HEK293 (cell line): ENCODE results near the gene KCNB1.

Source experiments
- CTCF ChIA-PET: fragments of 350-600 bp; formaldehyde crosslinking; extraction: SDS; loops from one replicate; lab custom pipeline; 2021; ENCODE audit warnings: antibody characterized with exemption; lab: Yijun Ruan, JAX
- POLR2A ChIA-PET: fragments of 300-600 bp; formaldehyde crosslinking; extraction: SDS; loops from one replicate; lab custom pipeline; 2020; ENCODE audit warnings: antibody characterized with exemption, inconsistent platforms; lab: Yijun Ruan, JAX
- H3K27ac ChIP-seq: fragments of 200-500 bp; sonication (Bioruptor generic); 2 replicates; pipeline ENCODE4 v1.5.1; 2014; ENCODE audit warnings: low read depth, low read length, control low read depth, inconsistent platforms; ENCODE audit errors: extremely low read depth
- H3K36me3 ChIP-seq, 2 experiments: fragments of 200-500 bp in 1 of 2; sonication (Bioruptor generic) in 1 of 2; 1 replicate in 1 of 2; 2 replicates in 1 of 2; pipeline ENCODE4 v1.5.1; 2014 to 2017; ENCODE audit warnings: inconsistent platforms in 2 of 2, low read length in 2 of 2; ENCODE audit not compliant: control insufficient read depth in 2 of 2, insufficient read depth in 1 of 2
- H3K4me1 ChIP-seq: fragments of 200-500 bp; sonication (Bioruptor generic); 2 replicates; pipeline ENCODE4 v1.5.1; 2014; ENCODE audit warnings: mild to moderate bottlenecking, low read length, inconsistent platforms; ENCODE audit not compliant: control insufficient read depth, insufficient read depth
- H3K4me3 ChIP-seq: 2 replicates; pipeline ENCODE4 v1.5.1; 2011; ENCODE audit warnings: low read depth, mild to moderate bottlenecking, control low read depth, low read length, moderate library complexity
- H3K9me3 ChIP-seq: fragments of 200-500 bp; sonication (Bioruptor generic); 2 replicates; pipeline ENCODE4 v1.5.1; 2014; ENCODE audit warnings: low read depth, low read length, inconsistent platforms; ENCODE audit not compliant: control insufficient read depth, insufficient read depth
- CTCF ChIP-seq: fragments of 450-650 bp; formaldehyde crosslinking; IDR thresholded peaks from 2 replicates; pipeline ENCODE4 v1.5.1; 2016; ENCODE audit warnings: missing biosample characterization, missing genetic modification characterization
- FEZF1 ChIP-seq: fragments of 450-650 bp; formaldehyde crosslinking; IDR thresholded peaks from 2 replicates; pipeline ENCODE4 v1.5.1; 2016; ENCODE audit warnings: missing biosample characterization, missing genetic modification characterization
- IKZF3 ChIP-seq: fragments of 450-650 bp; IDR thresholded peaks from 2 replicates; pipeline ENCODE4 v1.5.0; 2018; ENCODE audit warnings: missing biosample characterization, mild to moderate bottlenecking, missing genetic modification characterization, moderate library complexity
- PRDM10 ChIP-seq: fragments of 450-650 bp; formaldehyde crosslinking; IDR thresholded peaks from 2 replicates; pipeline ENCODE4 v1.5.1; 2016; ENCODE audit warnings: missing biosample characterization, missing genetic modification characterization
- YY2 ChIP-seq: fragments of 450-650 bp; formaldehyde crosslinking; IDR thresholded peaks from 2 replicates; pipeline ENCODE4 v1.5.1; 2016; ENCODE audit warnings: missing biosample characterization, missing genetic modification characterization
- ZBTB20 ChIP-seq: fragments of 450-650 bp; formaldehyde crosslinking; IDR thresholded peaks from 2 replicates; pipeline ENCODE4 v1.5.1; 2016; ENCODE audit warnings: missing biosample characterization, missing genetic modification characterization
- ZBTB48 ChIP-seq: fragments of 450-650 bp; formaldehyde crosslinking; IDR thresholded peaks from 2 replicates; pipeline ENCODE4 v1.5.1; 2016; ENCODE audit warnings: missing biosample characterization, missing genetic modification characterization
- ZNF2 ChIP-seq: fragments of 450-650 bp; formaldehyde crosslinking; IDR thresholded peaks from 2 replicates; pipeline ENCODE4 v1.5.1; 2016; ENCODE audit warnings: missing biosample characterization, missing genetic modification characterization
- ZNF449 ChIP-seq: fragments of 450-650 bp; formaldehyde crosslinking; IDR thresholded peaks from 2 replicates; pipeline ENCODE4 v1.5.1; 2017; ENCODE audit warnings: missing biosample characterization, mild to moderate bottlenecking, missing genetic modification characterization, moderate library complexity
- ZNF548 ChIP-seq: fragments of 450-650 bp; formaldehyde crosslinking; IDR thresholded peaks from 2 replicates; pipeline ENCODE4 v1.5.1; 2016; ENCODE audit warnings: missing biosample characterization, missing genetic modification characterization
- ZNF600 ChIP-seq: fragments of 450-650 bp; formaldehyde crosslinking; IDR thresholded peaks from 2 replicates; pipeline ENCODE4 v1.5.1; 2016; ENCODE audit warnings: missing biosample characterization, missing genetic modification characterization
- ZNF654 ChIP-seq: fragments of 450-650 bp; formaldehyde crosslinking; IDR thresholded peaks from 2 replicates; pipeline ENCODE4 v1.5.1; 2016; ENCODE audit warnings: low read depth, missing biosample characterization, missing genetic modification characterization
- ZNF660 ChIP-seq: fragments of 450-650 bp; IDR thresholded peaks from 2 replicates; pipeline ENCODE4 v1.5.1; 2018; ENCODE audit warnings: missing biosample characterization, mild to moderate bottlenecking, missing genetic modification characterization
- ZNF776 ChIP-seq: fragments of 450-650 bp; formaldehyde crosslinking; IDR thresholded peaks from 2 replicates; pipeline ENCODE4 v1.5.0; 2017; ENCODE audit warnings: missing biosample characterization, missing genetic modification characterization, borderline replicate concordance
- ZNF792 ChIP-seq: fragments of 450-650 bp; formaldehyde crosslinking; IDR thresholded peaks from 2 replicates; pipeline ENCODE4 v1.5.1; 2016; ENCODE audit warnings: missing biosample characterization, missing genetic modification characterization
- ZXDB ChIP-seq: fragments of 450-650 bp; formaldehyde crosslinking; IDR thresholded peaks from 2 replicates; pipeline ENCODE4 v1.5.1; 2016; ENCODE audit warnings: missing biosample characterization, missing genetic modification characterization
- TF ChIP-seq, protein P1 (sequence below): fragments of 450-650 bp; formaldehyde crosslinking; IDR thresholded peaks from 2 replicates; pipeline ENCODE4 v1.5.1; 2016; ENCODE audit warnings: missing biosample characterization, missing genetic modification characterization
- TF ChIP-seq, protein P2 (sequence below): fragments of 450-650 bp; formaldehyde crosslinking; IDR thresholded peaks from 2 replicates; pipeline ENCODE4 v1.5.1; 2016; ENCODE audit warnings: missing biosample characterization, missing genetic modification characterization

Gene KCNB1

GRCh38 chr20:49324306-49324705 lies 158.2 kb downstream of the KCNB1 start (continued):
- TF ChIP-seq, protein P1, sequence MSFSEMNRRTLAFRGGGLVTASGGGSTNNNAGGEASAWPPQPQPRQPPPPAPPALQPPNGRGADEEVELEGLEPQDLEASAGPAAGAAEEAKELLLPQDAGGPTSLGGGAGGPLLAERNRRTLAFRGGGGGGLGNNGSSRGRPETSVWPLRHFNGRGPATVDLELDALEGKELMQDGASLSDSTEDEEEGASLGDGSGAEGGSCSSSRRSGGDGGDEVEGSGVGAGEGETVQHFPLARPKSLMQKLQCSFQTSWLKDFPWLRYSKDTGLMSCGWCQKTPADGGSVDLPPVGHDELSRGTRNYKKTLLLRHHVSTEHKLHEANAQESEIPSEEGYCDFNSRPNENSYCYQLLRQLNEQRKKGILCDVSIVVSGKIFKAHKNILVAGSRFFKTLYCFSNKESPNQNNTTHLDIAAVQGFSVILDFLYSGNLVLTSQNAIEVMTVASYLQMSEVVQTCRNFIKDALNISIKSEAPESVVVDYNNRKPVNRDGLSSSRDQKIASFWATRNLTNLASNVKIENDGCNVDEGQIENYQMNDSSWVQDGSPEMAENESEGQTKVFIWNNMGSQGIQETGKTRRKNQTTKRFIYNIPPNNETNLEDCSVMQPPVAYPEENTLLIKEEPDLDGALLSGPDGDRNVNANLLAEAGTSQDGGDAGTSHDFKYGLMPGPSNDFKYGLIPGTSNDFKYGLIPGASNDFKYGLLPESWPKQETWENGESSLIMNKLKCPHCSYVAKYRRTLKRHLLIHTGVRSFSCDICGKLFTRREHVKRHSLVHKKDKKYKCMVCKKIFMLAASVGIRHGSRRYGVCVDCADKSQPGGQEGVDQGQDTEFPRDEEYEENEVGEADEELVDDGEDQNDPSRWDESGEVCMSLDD (tag by site-specific recombination), result no peak
- TF ChIP-seq ZNF548 (no peak), YY2 (tag by site-specific recombination) (no peak), ZNF792 (tag by site-specific recombination) (no peak), ZNF776 (tag by site-specific recombination) (no peak), ZXDB (tag by site-specific recombination) (no peak), ZNF660 (no peak)

DNA sequence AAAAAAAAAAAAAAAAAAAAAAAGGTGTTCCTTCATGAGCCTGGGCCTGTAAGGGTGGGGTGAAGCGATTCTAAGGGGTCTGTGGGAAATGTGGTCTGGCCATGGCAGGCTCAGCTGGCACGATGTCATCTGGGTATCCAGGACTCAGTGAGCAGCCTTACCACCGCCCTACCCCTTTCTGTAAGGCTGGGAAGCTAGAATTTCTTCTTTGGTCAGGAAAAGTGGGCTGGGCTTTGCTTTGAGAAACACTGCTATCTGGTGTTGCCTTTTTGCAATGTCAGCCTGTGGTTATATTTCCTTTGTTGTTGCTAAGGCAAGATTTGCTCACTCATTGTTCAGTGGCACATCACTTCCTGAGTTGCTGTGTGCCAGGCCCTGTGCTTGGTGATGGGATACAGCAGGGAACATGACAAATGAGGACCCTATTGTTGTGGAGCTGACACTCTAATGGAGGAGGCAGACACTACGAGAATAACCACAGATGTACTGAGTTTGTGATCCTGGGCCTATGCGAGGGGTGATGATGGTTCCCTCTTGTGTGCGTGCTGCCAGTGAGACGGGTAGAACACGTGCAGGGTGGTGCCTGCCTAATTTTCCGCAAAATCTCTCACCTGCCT lies 158.7 kb downstream of the KCNB1 start:
- POLR2A ChIA-PET, result interaction anchor here (3.1 kb wide), 1 partner anchor 45 kb away, joined by 10 read pairs; the partner anchor contains the start of gene ZNFX1
- H3K27ac ChIP-seq, result no peak overlapping the region
- no peak overlapping the region for H3K4me3 ChIP-seq
- H3K9me3 ChIP-seq, result no peaks in the 10 kb centered on the region
- TF ChIP-seq IKZF3 (tag by site-specific recombination) (no peak), ZNF654 (tag by site-specific recombination) (peak; percentile 61), FEZF1 (tag by site-specific recombination) (peak; percentile 14; the same call in 1 of the 2 replicates), ZNF792 (tag by site-specific recombination) (no peak), CTCF (tag by site-specific recombination) (peak; percentile 30; the same call in 1 of the 2 replicates), ZNF449 (0 out of 2 replicates have a peak, but pooled peaks have one; percentile 26), ZBTB48 (tag by site-specific recombination) (no peak), ZNF2 (tag by site-specific recombination) (no peak)
- TF ChIP-seq, protein P2, sequence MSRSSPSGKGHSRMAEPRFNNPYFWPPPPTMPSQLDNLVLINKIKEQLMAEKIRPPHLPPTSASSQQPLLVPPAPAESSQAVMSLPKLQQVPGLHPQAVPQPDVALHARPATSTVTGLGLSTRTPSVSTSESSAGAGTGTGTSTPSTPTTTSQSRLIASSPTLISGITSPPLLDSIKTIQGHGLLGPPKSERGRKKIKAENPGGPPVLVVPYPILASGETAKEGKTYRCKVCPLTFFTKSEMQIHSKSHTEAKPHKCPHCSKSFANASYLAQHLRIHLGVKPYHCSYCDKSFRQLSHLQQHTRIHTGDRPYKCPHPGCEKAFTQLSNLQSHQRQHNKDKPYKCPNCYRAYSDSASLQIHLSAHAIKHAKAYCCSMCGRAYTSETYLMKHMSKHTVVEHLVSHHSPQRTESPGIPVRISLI (tag by site-specific recombination), result 0 out of 2 replicates have a peak, but pooled peaks have one; percentile 5
- TF ChIP-seq, all 188 proteins: peak for 5
- Histone ChIP-seq H3K4me1 (no peaks in the 10 kb centered on the region), H3K36me3 (no peaks in the 10 kb centered on the region)
- CTCF ChIA-PET, result interaction anchor here (0.7 to 2.7 kb wide), 8 partner anchors 11 to 220 kb away, joined by 3 to 8 read pairs (median 4); no protein-coding TSS in a partner anchor

DNA sequence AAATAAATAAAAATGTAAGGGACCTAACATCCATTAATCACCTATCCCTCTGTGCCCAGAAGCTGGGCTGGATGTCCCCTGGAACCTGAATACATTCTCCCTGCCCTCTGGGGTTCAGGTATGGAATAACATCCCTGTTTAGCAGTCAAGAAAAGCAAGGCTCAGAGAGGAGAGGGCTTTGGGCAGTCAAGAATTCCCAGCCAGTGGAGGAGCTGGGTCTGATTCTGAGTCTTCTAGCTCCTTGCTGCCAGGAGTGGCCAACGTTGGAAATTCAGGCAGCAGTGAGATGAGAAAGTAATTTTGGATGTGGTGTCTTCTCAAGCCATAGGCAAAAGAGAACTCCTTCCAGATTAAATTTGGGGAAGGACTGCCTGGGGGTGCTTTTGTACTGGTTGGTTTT lies 162.0 kb downstream of the KCNB1 start:
- ChIA-PET POLR2A (interaction anchor here (0.5 to 3.1 kb wide), 3 partner anchors 40 to 169 kb away, joined by 3 to 10 read pairs (median 4); partner anchors contain the start of gene ZNFX1), CTCF (interaction anchor here (0.6 to 6.7 kb wide), 25 partner anchors 11 to 219 kb away, joined by 3 to 63 read pairs (median 3); no protein-coding TSS in a partner anchor)
- H3K9me3 ChIP-seq, result no peaks in the 10 kb centered on the region
- H3K36me3 ChIP-seq, result no peaks in the 10 kb centered on the region
- no peaks in the 10 kb centered on the region for H3K4me1 ChIP-seq
- H3K4me3 ChIP-seq, result no peak overlapping the region
- no peak overlapping the region for H3K27ac ChIP-seq
- TF ChIP-seq ZNF600 (tag by site-specific recombination) (peak; percentile 58; the same call in 1 of the 2 replicates), ZBTB20 (peak; percentile 64), PRDM10 (0 out of 2 replicates have a peak, but pooled peaks have one; percentile 30), CTCF (tag by site-specific recombination) (peak; percentile 61)
